OCI-LY1 (cell line): ENCODE measurements around the gene DOCK3.

Source experiments
- EZH2 ChIP-seq: fragments of 200-600 bp; sonication (generic), shearing (Covaris generic); IDR thresholded peaks from 2 replicates; pipeline ENCODE4 v1.8.0; 2017; ENCODE audit warnings: borderline replicate concordance, mixed run types, mild to moderate bottlenecking, antibody characterized with exemption, low read length, moderate library complexity, mixed read lengths
- TF ChIP-seq, protein P1 (sequence below): fragments of 200-600 bp; sonication (generic), shearing (Covaris generic); IDR thresholded peaks from 2 replicates; pipeline ENCODE4 v1.5.1; 2017; ENCODE audit warnings: mild to moderate bottlenecking, antibody characterized with exemption, low read length, moderate library complexity, mixed read lengths

GRCh38 chr3:50786631-50787030 is 111.9 kb downstream of the DOCK3 start:
- TF ChIP-seq, protein P1, sequence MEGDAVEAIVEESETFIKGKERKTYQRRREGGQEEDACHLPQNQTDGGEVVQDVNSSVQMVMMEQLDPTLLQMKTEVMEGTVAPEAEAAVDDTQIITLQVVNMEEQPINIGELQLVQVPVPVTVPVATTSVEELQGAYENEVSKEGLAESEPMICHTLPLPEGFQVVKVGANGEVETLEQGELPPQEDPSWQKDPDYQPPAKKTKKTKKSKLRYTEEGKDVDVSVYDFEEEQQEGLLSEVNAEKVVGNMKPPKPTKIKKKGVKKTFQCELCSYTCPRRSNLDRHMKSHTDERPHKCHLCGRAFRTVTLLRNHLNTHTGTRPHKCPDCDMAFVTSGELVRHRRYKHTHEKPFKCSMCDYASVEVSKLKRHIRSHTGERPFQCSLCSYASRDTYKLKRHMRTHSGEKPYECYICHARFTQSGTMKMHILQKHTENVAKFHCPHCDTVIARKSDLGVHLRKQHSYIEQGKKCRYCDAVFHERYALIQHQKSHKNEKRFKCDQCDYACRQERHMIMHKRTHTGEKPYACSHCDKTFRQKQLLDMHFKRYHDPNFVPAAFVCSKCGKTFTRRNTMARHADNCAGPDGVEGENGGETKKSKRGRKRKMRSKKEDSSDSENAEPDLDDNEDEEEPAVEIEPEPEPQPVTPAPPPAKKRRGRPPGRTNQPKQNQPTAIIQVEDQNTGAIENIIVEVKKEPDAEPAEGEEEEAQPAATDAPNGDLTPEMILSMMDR = no peak
- no peak for TF ChIP-seq EZH2
